ENCODE measurements around the gene FUBP3.
"Not testable (repeated sequence)": the region's sequence is repeated elsewhere in the genome, so short reads cannot be mapped to it uniquely, and the experiment has no call there.

The FUBP3 gene

GRCh38 chr9:130664251-130665028 lies 85.1 kb downstream of the FUBP3 start, which contains the start of gene PRDM12:
Gene PRDM12, plus strand, starts transcription at chr9:130664594. Its CDS starts 60 bp downstream, at chr9:130664654.
- peak; percentile 8 for DNase-seq

- no peak for DNase-seq
Measured at GRCh38 chr9:130665029-130665430, 85.7 kb downstream of the FUBP3 start.

- peak; percentile 27 for DNase-seq
Measured at GRCh38 chr9:130665431-130666392, 86.3 kb downstream of the FUBP3 start.

GRCh38 chr9:130666393-130667119 lies 87.2 kb downstream of the FUBP3 start:
- DNase-seq: no peak

DNA sequence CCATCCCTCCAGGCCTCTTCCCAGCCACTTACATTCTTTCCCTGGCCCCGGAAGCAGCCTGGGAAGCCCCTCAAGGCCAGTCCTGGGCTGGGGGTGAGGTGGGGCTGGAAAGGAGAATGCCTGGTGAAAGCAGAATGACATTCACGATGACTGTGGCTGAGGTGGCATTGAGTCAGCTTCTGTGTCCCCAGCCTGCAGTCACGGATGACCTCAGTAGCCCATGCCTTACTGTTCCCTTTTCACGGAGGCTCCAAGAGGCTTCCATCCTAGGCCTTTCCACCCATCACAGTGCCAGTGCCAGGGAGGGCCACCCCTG lies 87.7 kb downstream of the FUBP3 start:
- DNase-seq: no peak

- DNase-seq: no peak
Measured at GRCh38 chr9:130668196-130668595, 88.8 kb downstream of the FUBP3 start.

GRCh38 chr9:130668659-130669058 lies 89.3 kb downstream of the FUBP3 start:
- DNase-seq: no peak

DNA sequence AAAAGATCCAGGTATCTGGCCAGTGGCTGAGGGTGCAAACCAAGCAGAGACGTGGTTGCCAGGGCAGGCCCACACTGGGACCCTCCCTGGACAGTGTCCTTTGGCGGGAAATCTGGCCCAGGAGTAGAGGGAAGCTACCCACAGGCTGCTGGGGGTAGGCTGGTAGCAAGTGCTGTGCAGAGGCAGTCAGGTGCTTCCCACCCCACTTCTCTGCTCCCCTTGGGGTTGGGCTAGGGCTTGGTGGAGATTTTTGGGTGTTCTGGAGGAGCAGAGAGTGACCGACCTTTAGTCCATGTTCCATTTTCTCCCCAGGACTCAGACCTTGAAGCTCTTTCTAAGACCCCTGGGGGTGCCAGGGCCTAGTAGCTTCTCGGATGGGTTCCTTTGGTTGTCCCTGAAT lies 90.6 kb downstream of the FUBP3 start:
- DNase-seq: no peak

DNA sequence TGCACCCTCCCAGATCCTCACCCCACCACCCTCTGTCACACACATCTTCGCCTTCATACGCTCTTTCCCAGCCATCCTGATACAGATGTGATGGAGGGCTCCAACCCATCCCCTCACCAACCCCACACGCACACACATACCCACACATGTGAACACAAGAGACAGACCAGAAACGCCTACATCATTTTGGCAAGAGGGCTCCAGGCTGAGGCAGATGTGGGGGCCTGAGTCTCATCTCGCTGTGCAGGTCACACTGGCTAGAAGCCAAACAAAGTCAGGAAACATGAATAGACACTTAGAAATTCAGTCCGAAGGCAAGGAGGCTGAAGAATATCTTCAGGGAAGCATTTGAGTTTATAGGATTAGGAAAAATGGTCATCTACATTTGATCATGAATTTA lies 91.3 kb downstream of the FUBP3 start:
- no peak for DNase-seq

DNA sequence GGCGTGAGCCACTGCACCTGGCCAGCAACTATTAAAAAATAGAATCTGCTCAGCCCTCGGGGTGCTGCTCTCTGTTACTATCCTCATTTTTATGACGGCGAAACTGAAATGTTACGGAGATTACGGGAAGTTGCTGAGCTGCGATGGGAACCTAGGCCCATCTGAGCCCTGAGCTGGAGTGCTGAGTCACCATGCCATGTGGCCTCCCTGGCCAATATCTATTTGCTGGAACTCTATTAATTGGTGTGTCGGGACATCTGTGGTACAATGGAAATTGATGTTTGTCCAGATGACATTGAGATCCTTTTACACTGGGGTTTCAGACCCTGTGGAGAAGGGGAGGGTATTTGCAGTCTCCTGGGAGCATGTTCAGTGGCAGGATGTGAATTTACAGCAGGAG lies 93.1 kb downstream of the FUBP3 start:
- DNase-seq: no peak

GRCh38 chr9:130672933-130673615 lies 93.7 kb downstream of the FUBP3 start:
- DNase-seq: no peak

DNA sequence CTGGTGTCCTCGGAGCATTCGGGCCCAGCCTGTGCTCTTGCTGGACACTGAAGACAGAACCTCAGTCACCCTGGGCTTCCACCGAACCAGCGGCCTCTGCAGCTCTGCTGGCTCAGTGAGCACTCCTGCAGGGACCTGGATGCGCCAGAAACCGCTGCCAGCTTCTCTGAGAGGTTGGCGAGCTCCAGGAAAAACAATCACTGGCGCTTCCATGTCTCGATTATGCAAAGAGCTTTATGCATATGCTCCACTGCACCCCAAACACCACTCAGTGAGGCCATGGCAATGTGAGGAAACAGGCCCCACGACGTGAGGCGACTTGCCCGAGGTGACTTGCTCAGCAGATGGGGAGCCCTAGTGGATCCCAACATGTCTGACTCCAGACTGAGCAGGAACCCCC lies 96.0 kb downstream of the FUBP3 start:
- no peak for DNase-seq

DNA sequence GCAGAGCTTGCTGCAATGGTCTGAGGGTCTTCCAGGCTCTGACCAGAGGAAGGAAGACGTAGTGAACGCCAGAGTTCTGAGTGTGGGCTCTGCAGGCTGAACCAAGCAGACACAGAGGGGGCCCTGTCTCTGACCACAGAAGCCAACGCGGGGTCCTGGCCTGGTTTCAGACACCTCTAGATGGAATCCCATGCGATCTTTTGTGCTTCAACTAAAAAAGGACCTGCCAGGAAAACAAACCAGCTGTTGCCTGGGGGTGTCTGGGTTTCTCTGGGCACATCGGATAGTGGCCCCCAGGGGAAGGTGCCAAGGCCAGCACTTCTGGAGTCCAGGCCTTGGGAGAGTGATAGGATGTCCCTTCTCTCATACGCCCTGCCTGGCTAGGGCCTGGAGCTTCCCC lies 97.9 kb downstream of the FUBP3 start:
- no peak for DNase-seq

DNA sequence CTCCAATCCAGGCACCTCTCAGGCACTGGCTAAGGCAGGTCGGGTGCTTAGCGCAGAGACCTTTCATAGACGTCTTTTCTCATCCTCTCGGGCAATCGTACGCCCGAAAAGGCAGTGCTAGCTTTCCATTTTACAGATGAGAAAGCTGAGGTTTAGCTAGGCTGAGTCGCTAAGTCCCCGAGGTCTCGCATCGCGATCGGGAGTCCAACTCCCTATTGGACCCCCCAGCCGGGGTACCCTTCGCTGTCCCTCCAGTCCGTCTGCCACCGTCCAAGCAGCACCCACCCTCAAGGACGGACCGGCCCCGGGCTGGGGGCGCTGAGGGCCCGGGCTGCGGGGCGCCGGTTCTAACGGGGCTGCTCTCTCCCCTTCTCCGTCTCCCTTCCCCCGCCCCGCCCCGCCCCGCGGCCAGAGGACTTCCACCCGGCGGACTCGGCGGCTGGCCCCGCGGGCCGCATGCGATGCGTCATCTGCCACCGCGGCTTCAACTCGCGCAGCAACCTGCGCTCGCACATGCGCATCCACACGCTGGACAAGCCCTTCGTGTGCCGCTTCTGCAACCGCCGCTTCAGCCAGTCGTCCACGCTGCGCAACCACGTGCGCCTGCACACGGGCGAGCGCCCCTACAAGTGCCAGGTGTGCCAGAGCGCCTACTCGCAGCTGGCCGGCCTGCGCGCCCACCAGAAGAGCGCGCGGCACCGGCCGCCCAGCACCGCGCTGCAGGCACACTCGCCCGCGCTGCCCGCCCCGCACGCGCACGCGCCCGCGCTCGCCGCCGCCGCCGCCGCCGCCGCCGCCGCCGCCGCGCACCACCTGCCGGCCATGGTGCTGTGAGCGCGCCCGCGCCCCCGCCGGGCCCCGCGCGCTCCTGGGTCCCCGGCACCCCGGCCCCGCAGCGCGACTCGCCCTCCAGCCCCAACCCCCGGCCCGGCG lies 101.7 kb downstream of the FUBP3 start:
- DNase-seq: peak; percentile 80

DNA sequence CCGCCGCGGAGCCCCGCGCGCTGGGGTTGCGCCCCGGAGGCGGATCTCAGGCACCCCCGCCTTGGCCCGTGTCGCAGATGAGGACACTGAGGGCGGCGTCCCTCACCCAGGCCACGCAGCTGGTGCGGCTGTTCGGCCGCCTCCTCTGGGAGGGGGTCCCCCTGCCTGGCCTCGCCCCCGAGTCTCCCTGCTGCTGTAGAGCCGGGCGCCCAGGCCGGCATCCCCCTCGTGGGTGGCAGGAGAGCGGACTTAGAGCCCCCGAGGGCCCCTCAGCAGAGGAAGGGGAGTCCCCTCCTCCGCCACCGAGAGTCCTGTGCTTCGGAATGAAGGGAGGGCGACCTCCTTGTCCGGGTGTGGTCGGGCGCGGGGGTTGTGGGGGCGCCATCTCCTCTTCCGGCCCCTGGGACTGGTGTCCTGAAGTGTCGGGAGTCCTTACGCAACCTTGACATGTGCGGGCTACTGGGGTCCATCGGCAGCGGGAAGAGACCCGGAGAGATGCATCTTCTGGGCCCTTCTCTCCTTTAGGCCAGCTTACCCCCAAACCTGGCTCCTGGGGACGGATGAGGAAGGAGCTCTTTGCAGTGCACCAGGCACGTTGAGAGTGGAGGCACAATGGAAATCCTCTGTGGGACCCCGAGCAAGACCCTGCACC lies 102.5 kb downstream of the FUBP3 start:
- DNase-seq: peak; percentile 31

DNA sequence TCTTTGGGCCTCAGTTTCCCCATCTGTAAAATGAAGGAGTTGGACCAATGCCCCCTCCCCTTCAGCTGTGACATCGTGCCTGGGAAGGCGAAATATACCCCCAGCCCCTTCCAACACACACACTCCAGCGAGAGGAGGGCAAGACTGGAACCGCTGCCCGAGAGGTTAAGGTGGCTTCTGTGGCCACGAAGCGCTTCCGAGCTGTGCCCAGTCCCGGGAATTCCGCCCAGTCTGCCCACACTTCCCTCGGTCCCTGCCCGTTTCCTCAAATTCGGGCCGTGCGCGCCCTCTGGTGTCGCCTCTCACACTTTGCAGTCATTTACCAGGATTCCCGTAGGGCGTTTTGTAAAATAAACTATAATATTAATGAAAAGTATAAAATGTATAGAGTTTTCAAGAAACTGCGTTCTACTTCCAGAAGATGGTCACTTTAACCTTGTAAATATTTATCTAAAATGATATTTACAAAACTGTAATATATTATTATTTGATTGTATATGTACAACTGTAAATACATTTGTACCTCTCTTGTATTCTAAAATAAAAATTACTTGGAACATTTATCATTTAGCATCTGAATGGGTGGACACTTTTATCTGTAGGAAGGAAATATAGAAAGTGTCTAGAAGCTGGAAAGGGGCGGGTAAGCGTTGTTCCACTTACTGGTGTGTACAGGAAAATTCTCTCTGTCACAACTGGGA lies 103.2 kb downstream of the FUBP3 start:
- peak; percentile 73 for DNase-seq

- no peak for DNase-seq
Measured at GRCh38 chr9:130685104-130685503, 105.7 kb downstream of the FUBP3 start.

DNA sequence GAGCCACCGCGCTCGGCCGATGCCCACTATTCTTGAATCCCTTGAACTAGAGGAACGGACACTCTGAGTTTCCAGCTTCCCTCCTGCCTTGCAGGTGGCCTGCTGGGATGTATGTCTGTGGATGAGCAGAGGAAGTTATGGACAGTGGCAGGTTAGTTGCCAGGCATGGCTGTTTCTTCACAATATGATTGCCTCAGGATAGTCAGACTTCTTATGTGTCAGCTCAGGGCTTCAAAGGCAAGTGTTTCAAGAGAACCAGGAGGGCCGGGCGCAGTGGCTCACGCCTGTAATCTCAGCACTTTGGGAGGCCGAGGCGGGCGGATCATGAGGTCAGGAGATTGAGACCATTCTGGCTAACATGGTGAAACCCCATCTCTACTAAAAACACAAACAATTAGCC lies 106.6 kb downstream of the FUBP3 start:
- not testable (repeated sequence) for DNase-seq

DNA sequence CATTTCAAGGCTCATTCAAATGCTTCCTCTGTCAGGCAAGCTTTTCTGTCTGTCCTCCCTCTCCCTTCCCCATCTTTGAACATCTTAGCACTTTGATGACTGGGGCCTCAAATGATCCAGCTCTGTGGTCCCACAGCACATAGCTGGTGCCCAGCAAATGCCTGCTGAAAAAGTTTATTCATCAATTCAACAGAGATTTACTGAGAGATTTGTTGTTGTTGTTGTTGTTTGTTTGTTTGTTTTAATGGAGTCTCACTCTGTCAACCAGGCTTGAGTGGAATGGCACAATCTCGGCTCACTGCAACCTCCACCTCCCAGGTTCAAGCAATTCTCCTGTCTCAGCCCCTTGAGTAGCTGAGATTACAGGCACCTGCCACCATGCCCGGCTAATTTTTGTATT lies 108.2 kb downstream of the FUBP3 start:
- no peak for DNase-seq

All from hematopoietic multipotent progenitor cell treated with erythropoietin and hydrocortisone succinate and interleukin-3 and kit ligand, for 8 days (in vitro differentiated cells).